Heart left ventricle (tissue), 16 donors: ENCODE measurements around the gene SH3BP5. TPM values are rescaled to one million over a fixed set of nuclear protein-coding genes. Genes with fewer than 3 reads are reported as not detected.

Experiments used
- ATAC-seq, 4 donors: fragments of 200-7000 bp; cut with Tn5 transposase; one replicate each; pipeline ENCODE4 v1.9.1; 2020 to 2022; ENCODE audit warnings: moderate library complexity in 4 of 4, mild to moderate bottlenecking in 3 of 4, moderate number of reproducible peaks in 1 of 4
- DNase-seq, 5 donors: peaks; one replicate each; pipeline ENCODE4 v3.0.0-alpha.2; 2020
- H3K27ac ChIP-seq, 12 donors: fragments of 200-600 bp; sonication (generic) in 4 of 12; one replicate each; pipeline versions ENCODE4 v1.5.0 to v1.8.0; 2016 to 2022; ENCODE audit warnings: mild to moderate bottlenecking in 2 of 12
- H3K27me3 ChIP-seq, 9 donors: fragments of 200-600 bp; sonication (generic) in 2 of 9; one replicate each; pipeline versions ENCODE4 v1.5.1 to v1.8.0; 2016 to 2022; ENCODE audit warnings: mild to moderate bottlenecking in 3 of 9
- H3K36me3 ChIP-seq, 9 donors: fragments of 200-600 bp; sonication (generic) in 2 of 9; one replicate each; pipeline versions ENCODE4 v1.5.0 to v1.8.0; 2018 to 2022; ENCODE audit warnings: mild to moderate bottlenecking in 2 of 9
- H3K4me1 ChIP-seq, 12 donors: fragments of 200-600 bp; sonication (generic) in 4 of 12; one replicate each; pipeline versions ENCODE4 v1.5.0 to v1.8.0; 2016 to 2022; ENCODE audit warnings: mild to moderate bottlenecking in 3 of 12
- H3K4me3 ChIP-seq, 12 donors: fragments of 200-600 bp; sonication (generic) in 4 of 12; one replicate each; pipeline versions ENCODE4 v1.5.0 to v1.8.0; 2017 to 2022; ENCODE audit warnings: mild to moderate bottlenecking in 9 of 12, moderate library complexity in 4 of 12
- H3K9me3 ChIP-seq, 12 donors: fragments of 200-600 bp; sonication (generic) in 4 of 12; one replicate each; pipeline versions ENCODE4 v1.5.0 to v1.8.0; 2016 to 2022; ENCODE audit warnings: mild to moderate bottlenecking in 1 of 12
- CTCF ChIP-seq, 12 donors: fragments of 200-600 bp; sonication (generic) in 4 of 12; IDR thresholded peaks; one replicate each; pipeline versions ENCODE4 v1.5.0 to v1.8.0; 2018 to 2022; ENCODE audit warnings: antibody characterized with exemption in 12 of 12, mild to moderate bottlenecking in 5 of 12
- POLR2A ChIP-seq, 2 donors: fragments of 450-650 bp; IDR thresholded peaks; one replicate each; pipeline ENCODE4 v1.6.1; 2017; ENCODE audit warnings: antibody characterized with exemption in 2 of 2, mild to moderate bottlenecking in 2 of 2, moderate library complexity in 2 of 2
- WGBS, 4 donors: extraction: QIAGEN DNeasy Blood & Tissue Kit in 2 of 4; methylation state at CpG; one replicate each; pipeline versions ENCODE4 v1.1.5 to v1.1.7; 2013 to 2018; 5-methylcytosine and 5-hydroxymethylcytosine counted together
- intact Hi-C, 10 donors: fragments of 100-400 bp; cut with DNase I; formaldehyde crosslinking; loops; one replicate each; pipeline versions ENCODE4 v1.11.1 to v1.14.2; 2022
- polyA plus RNA-seq, 2 donors: library from polyadenylated mRNA; stranded (reverse); fragments of 200-250 nt; gene quantifications; one replicate each; pipeline ENCODE4 v1.2.3, GENCODE V29; 2013
- total RNA-seq, 9 donors: library from RNA; depleted of rRNA in 2 of 9; stranded (reverse); fragments of >200 nt in 2 of 9; fragmentation: NEBNext Ultra II Directional in 3 of 9; extraction: Animal tissue kit (Norgen Biotek cat#: 25700) in 3 of 9; gene quantifications; one replicate each; pipeline versions ENCODE4 v1.1.0 to v1.2.4, GENCODE V29; 2016 to 2023
- donor health status: ischemic (EF 13 %, LVEDD 7.1; RV severe dilation, severe dysfunction).
- donor health status: healthy with polysubstance abuse.
- donor health status: DM: no; HTN: yes; CAD: no.
- donor health status: DM: no; HTN: no; CAD: no.
- donor health status: ischemic (EF 25% LVEDD 6.9; RV normal size, moderate dysfunction).
- donor health status: ischemic (EF 25% LVEDD 5.7; RV mildly dilated, moderate dysfunction).
- donor health status: healthy.
- donor health status: DM: yes; HTN: yes; CAD: no.
- donor health status: ischemic (EF 35%, LVEDD 5.7; RV mildly dilated, moderate dysfunction).
- donor health status: nonischemic (EF 11% LVEDD 7.7; RV severe dilation, severe dysfunction).
- donor health status: DM: yes; HTN: yes; CAD: no.
- donor health status: PGD.
- donor health status: ischemic (EF 29% LVEDD 5.4; RV normal size, mild dysfunction).
- donor health status: nonischemic (EF 23%, LVEDD 6.1; RV moderate dilation, normal function).

SH3BP5 gene
- total and polyA plus RNA-seq, 11 donors = 4.9 to 28.6 (median 9.9) TPM

GRCh38 chr3:15292765-15293522 is 39.4 kb downstream of the SH3BP5 start:
- DNase-seq (peak in 3 of 5 donors; percentile 39 to 54 (median 48)), ATAC-seq (peak; percentile 10 to 62 (median 42))
- TF ChIP-seq CTCF (IDR thresholded peaks at IDR 0.05) (no peak), POLR2A (IDR thresholded peaks at IDR 0.05) (no peak)
- Histone ChIP-seq H3K27me3 (no peaks in the 10 kb centered on the region), H3K9me3 (peaks cover 0 to 2% (median 0%) of the 10 kb centered on the region in 12 donors), H3K4me3 (no peak overlapping the region), H3K36me3 (no peaks in the 10 kb centered on the region), H3K4me1 (peaks cover 0 to 99% (median 27%) of the 10 kb centered on the region in 12 donors), H3K27ac (peak overlapping the region in 10 of 12 donors; percentile 16 to 96 (median 55))
- 41 to 63% (median 52%) methylated on average over 13 of the region's 13 CpGs for WGBS, 4 donors
- intact Hi-C loops = loop anchor here in 1 of 10 donors (5.0 kb wide), 1 partner anchor 39 kb away; the partner anchor contains the start of gene SH3BP5

- no peak for DNase-seq
- H3K4me3 ChIP-seq = no peak overlapping the region
- ATAC-seq = peak in 2 of 4 donors; percentile 11 to 20
- peaks cover 0 to 2% (median 0%) of the 10 kb centered on the region in 12 donors for H3K9me3 ChIP-seq
- no peaks in the 10 kb centered on the region for H3K27me3 ChIP-seq
- H3K4me1 ChIP-seq = peaks cover 0 to 99% (median 32%) of the 10 kb centered on the region in 12 donors
- intact Hi-C loops = loop anchor here in 1 of 10 donors (5.0 kb wide), 1 partner anchor 40 kb away; the partner anchor contains the start of gene SH3BP5
- H3K27ac ChIP-seq = peak overlapping the region in 8 of 12 donors; percentile 43 to 96 (median 58)
- H3K36me3 ChIP-seq = no peaks in the 10 kb centered on the region
- 49 to 56% (median 53%) methylated on average over 6 of the region's 6 CpGs for WGBS, 4 donors
- no peak for TF ChIP-seq POLR2A (IDR thresholded peaks at IDR 0.05)
- TF ChIP-seq CTCF (IDR thresholded peaks at IDR 0.05) = no peak
Observed at GRCh38 chr3:15291589-15292541, 40.5 kb downstream of the SH3BP5 start.

- WGBS, 4 donors = 78 to 86% (median 83%) methylated on average over 3 of the region's 3 CpGs
- DNase-seq = peak in 1 of 5 donors; percentile 15
- Histone ChIP-seq H3K9me3 (no peaks in the 10 kb centered on the region), H3K36me3 (peaks cover 0 to 11% (median 0%) of the 10 kb centered on the region in 9 donors), H3K27me3 (no peaks in the 10 kb centered on the region), H3K4me3 (no peak overlapping the region), H3K4me1 (peaks cover 0 to 91% (median 34%) of the 10 kb centered on the region in 12 donors), H3K27ac (peak overlapping the region in 4 of 12 donors; percentile 2 to 96 (median 36))
- intact Hi-C loops = loop anchor here in 1 of 10 donors (5.0 kb wide), 1 partner anchor 42 kb away; the partner anchor contains the start of gene SH3BP5
- TF ChIP-seq CTCF (IDR thresholded peaks at IDR 0.05) = no peak
- no peak for TF ChIP-seq POLR2A (IDR thresholded peaks at IDR 0.05)
- ATAC-seq = no peak
Observed at GRCh38 chr3:15290736-15291135, 41.6 kb downstream of the SH3BP5 start.
